ENCODE measurements around the gene SLC2A10. TPM values are rescaled to one million over a fixed set of nuclear protein-coding genes. Genes with fewer than 3 reads are reported as not detected.

The SLC2A10 gene
- total and polyA plus RNA-seq, 12 donors = 7.2 to 27.3 (median 12.6) TPM

GRCh38 chr20:46689754-46690085 is 19.7 kb upstream of the SLC2A10 start:
- peak overlapping the region; percentile 61 to 95 (median 94) for H3K27ac ChIP-seq
- peaks cover 7 to 30% of the 10 kb centered on the region in 2 donors for H3K4me1 ChIP-seq (replicated peaks in 1 of 2)
- H3K9me3 ChIP-seq (replicated peaks in 1 of 3) = no peaks in the 10 kb centered on the region
- intact Hi-C loops (cut with DNase I) = no loop called here
- WGBS, 4 donors = 0 to 1% (median 0%) methylated on average over 10 to 12 of the region's 12 CpGs
- H3K4me3 ChIP-seq = peak overlapping the region in 2 of 4 donors; percentile 67 to 69
- H3K36me3 ChIP-seq (replicated peaks in 1 of 2) = peaks cover 0 to 6% of the 10 kb centered on the region in 2 donors
- no peak for TF ChIP-seq POLR2A (IDR thresholded peaks at IDR 0.05)
- TF ChIP-seq CTCF (IDR thresholded peaks at IDR 0.05) = no peak
- H3K27me3 ChIP-seq = no peaks in the 10 kb centered on the region
- no peak for DNase-seq

DNA sequence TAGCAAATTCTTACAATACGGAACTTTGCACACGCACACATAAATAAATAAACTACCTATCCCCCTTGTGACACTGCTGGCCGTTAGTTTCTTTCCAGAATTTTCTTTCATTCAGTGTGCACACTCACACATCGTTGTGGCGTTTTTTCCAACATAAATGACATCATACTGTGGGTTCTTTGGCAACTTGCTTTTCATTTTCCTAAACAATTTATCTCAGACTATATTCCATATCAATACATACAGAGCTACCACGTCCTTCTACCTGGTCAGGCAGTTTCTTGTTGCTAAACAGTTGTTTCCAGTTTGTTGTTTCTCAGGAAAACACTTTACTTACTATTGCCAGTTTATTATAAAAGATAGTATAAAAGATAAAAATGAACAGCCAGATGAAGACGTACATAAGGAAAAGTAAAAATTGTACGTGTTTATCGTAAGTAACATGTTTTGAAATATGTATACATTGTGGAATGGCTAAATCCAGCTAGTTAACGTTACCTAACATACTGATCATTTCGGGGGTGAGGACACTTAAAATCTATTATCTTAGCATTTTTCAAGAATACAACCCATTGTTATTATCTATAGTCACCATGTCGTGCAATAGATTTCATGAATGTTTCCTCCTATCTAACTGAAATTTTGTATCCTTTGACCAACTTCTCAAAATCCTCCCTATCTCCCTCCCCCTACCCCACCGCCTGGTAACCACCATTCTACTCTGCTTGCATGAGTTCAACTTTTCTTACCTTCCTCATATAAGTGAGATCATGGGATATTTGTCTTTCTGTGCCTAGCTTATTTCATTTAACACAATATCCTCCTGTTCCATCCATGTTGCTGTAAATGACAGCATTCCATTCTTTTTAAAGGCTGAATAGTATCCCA is 19.0 kb upstream of the SLC2A10 start:
- no peak for DNase-seq
- Histone ChIP-seq H3K27me3 (no peaks in the 10 kb centered on the region), H3K27ac (peak overlapping the region in 3 of 5 donors; percentile 91 to 95 (median 94)), H3K4me3 (peak overlapping the region in 2 of 4 donors; percentile 67 to 69), H3K4me1 (replicated peaks in 1 of 2) (peaks cover 7 to 30% of the 10 kb centered on the region in 2 donors), H3K9me3 (replicated peaks in 1 of 3) (no peaks in the 10 kb centered on the region), H3K36me3 (replicated peaks in 1 of 2) (peaks cover 0 to 6% of the 10 kb centered on the region in 2 donors)
- no peak for TF ChIP-seq POLR2A (IDR thresholded peaks at IDR 0.05)
- TF ChIP-seq CTCF (IDR thresholded peaks at IDR 0.05) = no peak
- intact Hi-C loops (cut with DNase I) = no loop called here
- 50 to 57% (median 51%) methylated on average over 13 of the region's 13 CpGs for WGBS, 4 donors

- no peak overlapping the region for H3K27ac ChIP-seq
- no peaks in the 10 kb centered on the region for H3K9me3 ChIP-seq (replicated peaks in 1 of 3)
- H3K36me3 ChIP-seq (replicated peaks in 1 of 2) = peaks cover 0 to 6% of the 10 kb centered on the region in 2 donors
- no peak overlapping the region for H3K4me3 ChIP-seq
- H3K4me1 ChIP-seq (replicated peaks in 1 of 2) = peaks cover 7 to 29% of the 10 kb centered on the region in 2 donors
- TF ChIP-seq CTCF (IDR thresholded peaks at IDR 0.05) (no peak), POLR2A (IDR thresholded peaks at IDR 0.05) (no peak)
- no peak for DNase-seq
- intact Hi-C loops (cut with DNase I) = no loop called here
- H3K27me3 ChIP-seq = no peaks in the 10 kb centered on the region
- WGBS, 4 donors = 52 to 88% (median 85%) methylated on average over 4 of the region's 4 CpGs
Measured at GRCh38 chr20:46691196-46691595, 18.3 kb upstream of the SLC2A10 start.

DNA sequence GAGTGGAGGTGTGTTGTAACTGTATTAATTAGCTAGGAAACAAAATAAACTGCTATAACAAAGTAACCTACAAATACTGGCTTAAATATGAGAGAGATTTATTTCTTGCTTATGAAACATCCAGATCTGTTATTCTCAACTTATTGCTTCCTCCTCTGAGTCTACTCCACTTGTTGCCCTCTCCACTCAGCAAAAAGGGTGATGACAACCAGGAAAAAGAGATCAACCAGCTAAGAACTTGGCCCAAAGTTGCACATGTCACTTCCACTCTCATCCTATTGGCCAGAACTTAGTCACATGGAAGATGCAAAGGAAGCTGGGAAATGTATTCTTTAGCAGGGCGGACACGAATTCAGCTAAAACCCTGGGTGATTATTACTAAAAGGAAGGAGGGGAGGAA is 15.0 kb upstream of the SLC2A10 start:
- Histone ChIP-seq H3K4me1 (replicated peaks in 1 of 2) (peaks cover 0 to 5% of the 10 kb centered on the region in 2 donors), H3K4me3 (no peak overlapping the region), H3K27ac (peak overlapping the region in 1 of 5 donors; percentile 56), H3K9me3 (replicated peaks in 1 of 3) (no peaks in the 10 kb centered on the region), H3K27me3 (no peaks in the 10 kb centered on the region), H3K36me3 (replicated peaks in 1 of 2) (no peaks in the 10 kb centered on the region)
- TF ChIP-seq CTCF (IDR thresholded peaks at IDR 0.05) = no peak
- TF ChIP-seq POLR2A (IDR thresholded peaks at IDR 0.05) = no peak
- 35 to 60% (median 40%) methylated on average over 2 of the region's 2 CpGs for WGBS, 4 donors
- DNase-seq = peak in 1 of 7 donors; percentile 37
- intact Hi-C loops (cut with DNase I) = no loop called here

Measured in adrenal gland (tissue), 12 donors.